NB4 (cell line): Measurements from ENCODE around the gene SIX3.

ENCODE experiments used
- DNase-seq: peaks from one replicate; pipeline ENCODE4 v3.0.0; 2010; ENCODE audit warnings: low read depth
- H3K4me3 ChIP-seq: one replicate; pipeline ENCODE4 v1.5.1; 2011; ENCODE audit warnings: mild to moderate bottlenecking, low read depth, low read length, moderate library complexity
- CTCF ChIP-seq: IDR thresholded peaks from one replicate; pipeline ENCODE4 v1.5.1; 2012; ENCODE audit warnings: low read depth, low read length
- MAX ChIP-seq: IDR thresholded peaks from 2 replicates; pipeline ENCODE4 v1.6.1; 2011; ENCODE audit warnings: low read depth, low read length
- MYC ChIP-seq: IDR thresholded peaks from 2 replicates; pipeline ENCODE4 v1.6.1; 2011; ENCODE audit warnings: low read depth, low read length
- POLR2A ChIP-seq: IDR thresholded peaks from 2 replicates; pipeline ENCODE4 v1.6.1; 2011; ENCODE audit warnings: mild to moderate bottlenecking; ENCODE audit not compliant: insufficient read length; ENCODE audit errors: extremely low read depth

The SIX3 gene

GRCh38 chr2:44939106-44940048, 2.1 kb upstream of the SIX3 start:
- peak overlapping the region; percentile 76 for H3K4me3 ChIP-seq
- TF ChIP-seq POLR2A (no peak), CTCF (no peak), MYC (no peak), MAX (no peak)
- peak; percentile 37 for DNase-seq

- no peak for TF ChIP-seq CTCF
- no peak for TF ChIP-seq POLR2A
- no peak for TF ChIP-seq MAX
- TF ChIP-seq MYC: no peak
- DNase-seq: no peak
- no peak overlapping the region for H3K4me3 ChIP-seq
Measured at GRCh38 chr2:44940049-44940494, 1.4 kb upstream of the SIX3 start.

- DNase-seq: no peak
- H3K4me3 ChIP-seq: no peak overlapping the region
- TF ChIP-seq POLR2A (no peak), MYC (no peak), CTCF (no peak)
Measured at GRCh38 chr2:44940732-44941464, 604 bp upstream of the SIX3 start.

GRCh38 chr2:44942304-44943030, 965 bp downstream of the SIX3 start:
- H3K4me3 ChIP-seq: peak overlapping the region; percentile 52
- DNase-seq: peak; percentile 29
- TF ChIP-seq MAX: no peak
- TF ChIP-seq POLR2A: no peak
- no peak for TF ChIP-seq MYC
- no peak for TF ChIP-seq CTCF

- H3K4me3 ChIP-seq: peak overlapping the region; percentile 52
- DNase-seq: peak; percentile 24
- no peak for TF ChIP-seq CTCF
- no peak for TF ChIP-seq POLR2A
- no peak for TF ChIP-seq MAX
- no peak for TF ChIP-seq MYC
Measured at GRCh38 chr2:44943031-44943692, 1.7 kb downstream of the SIX3 start.
